DND-41 (cell line): Measurements from ENCODE around the gene HS3ST3B1.

Source experiments
- CTCF ChIP-seq: IDR thresholded peaks from 2 replicates; pipeline ENCODE4 v1.5.1; 2012; ENCODE audit warnings: borderline replicate concordance, low read length, moderate library complexity, mild to moderate bottlenecking; ENCODE audit not compliant: poor library complexity, severe bottlenecking; ENCODE audit errors: extremely low read depth
- EZH2 ChIP-seq: IDR thresholded peaks from 3 replicates; pipeline ENCODE4 v1.6.1; 2012; ENCODE audit warnings: borderline replicate concordance, low read depth, mild to moderate bottlenecking, moderate library complexity, low read length, inconsistent platforms; ENCODE audit not compliant: severe bottlenecking

DNA sequence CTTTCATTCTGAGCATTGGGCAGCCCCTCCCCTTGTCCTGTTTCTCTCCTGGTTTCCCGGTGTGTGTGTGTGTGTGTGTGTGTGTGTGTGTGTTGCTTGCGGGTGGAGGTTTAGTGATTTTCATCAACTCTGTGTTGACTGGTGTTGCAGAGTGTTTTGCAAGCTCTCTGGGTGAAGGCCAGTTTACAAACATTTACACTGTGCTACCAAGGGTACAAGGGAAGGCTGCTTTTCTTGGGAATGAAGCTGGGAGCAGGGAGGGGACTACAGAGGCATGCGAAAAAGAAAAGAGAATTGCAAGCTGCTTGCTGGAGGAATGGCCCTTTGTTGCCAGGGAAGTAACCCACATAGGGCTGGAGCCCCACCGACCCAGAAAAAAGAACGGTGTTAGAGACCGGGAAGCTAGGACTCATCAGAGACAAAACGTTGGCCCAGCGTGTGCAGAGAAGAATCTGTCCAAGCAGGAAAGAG, 29.6 kb downstream of the HS3ST3B1 start:
- TF ChIP-seq CTCF: no peak
- TF ChIP-seq EZH2: no peak
